Thymus (tissue), 11 donors: Measurements from ENCODE around the gene TBC1D13. TPM values are rescaled to one million over a fixed set of nuclear protein-coding genes. Genes with fewer than 3 reads are reported as not detected.
"Not testable (repeated sequence)": the region's sequence is repeated elsewhere in the genome, so short reads cannot be mapped to it uniquely, and the experiment has no call there.

Experiments
- DNase-seq, 9 donors: peaks; one replicate each; pipeline ENCODE4 v3.0.0-alpha.2; 2013; ENCODE audit warnings: low spot score in 9 of 9, low read depth in 6 of 9, missing footprints in 1 of 9
- H3K27ac ChIP-seq, 2 donors: one replicate each; pipeline ENCODE4 v1.5.1; 2013; ENCODE audit warnings: control low read depth in 1 of 2, low read depth in 1 of 2, low read length in 1 of 2, mild to moderate bottlenecking in 1 of 2, moderate library complexity in 1 of 2
- H3K27me3 ChIP-seq, 2 donors: one replicate each; pipeline ENCODE4 v1.5.1; 2013; ENCODE audit warnings: low read length in 1 of 2; ENCODE audit not compliant: control insufficient read depth in 2 of 2, insufficient read depth in 1 of 2
- H3K36me3 ChIP-seq, 2 donors: one replicate each; pipeline ENCODE4 v1.5.1; 2013; ENCODE audit warnings: low read length in 1 of 2, mild to moderate bottlenecking in 1 of 2, moderate library complexity in 1 of 2; ENCODE audit not compliant: control insufficient read depth in 2 of 2, insufficient read depth in 2 of 2
- H3K4me1 ChIP-seq, 2 donors: one replicate each; pipeline ENCODE4 v1.5.1; 2013; ENCODE audit warnings: low read length in 2 of 2; ENCODE audit not compliant: control insufficient read depth in 2 of 2, insufficient read depth in 2 of 2
- H3K4me3 ChIP-seq, 2 donors: one replicate each; pipeline ENCODE4 v1.5.1; 2013; ENCODE audit warnings: low read length in 2 of 2, control low read depth in 1 of 2, mild to moderate bottlenecking in 1 of 2
- H3K9me3 ChIP-seq, 2 donors: one replicate each; pipeline ENCODE4 v1.5.1; 2013; ENCODE audit warnings: low read length in 1 of 2, mild to moderate bottlenecking in 1 of 2; ENCODE audit not compliant: control insufficient read depth in 2 of 2, insufficient read depth in 1 of 2
- WGBS: extraction: QIAGEN DNeasy Blood & Tissue Kit; methylation state at CpG from one replicate; pipeline ENCODE4 v1.1.7; 2013; 5-methylcytosine and 5-hydroxymethylcytosine counted together
- polyA plus RNA-seq: library from polyadenylated mRNA; stranded (reverse); fragments of 200-250 nt; gene quantifications from one replicate; pipeline ENCODE4 v1.2.3, GENCODE V29; 2013
- total RNA-seq: library from RNA; stranded (reverse); fragments of 120-200 nt; gene quantifications from one replicate; pipeline ENCODE4 v1.2.4, GENCODE V29; 2013
- donor health status: healthy.

Gene TBC1D13
- total and polyA plus RNA-seq, 2 donors, result 5.0 to 19.4 TPM

GRCh38 chr9:128792978-128793686 lies 6.1 kb downstream of the TBC1D13 start:
- no peaks in the 10 kb centered on the region for H3K9me3 ChIP-seq
- no peak for DNase-seq
- WGBS, result 98% methylated on average over 8 of the region's 8 CpGs
- no peak overlapping the region for H3K4me3 ChIP-seq
- peaks cover 2 to 5% of the 10 kb centered on the region in 2 donors for H3K4me1 ChIP-seq
- peaks cover 61 to 62% of the 10 kb centered on the region in 2 donors for H3K36me3 ChIP-seq
- no peak overlapping the region for H3K27ac ChIP-seq
- H3K27me3 ChIP-seq, result no peaks in the 10 kb centered on the region

DNA sequence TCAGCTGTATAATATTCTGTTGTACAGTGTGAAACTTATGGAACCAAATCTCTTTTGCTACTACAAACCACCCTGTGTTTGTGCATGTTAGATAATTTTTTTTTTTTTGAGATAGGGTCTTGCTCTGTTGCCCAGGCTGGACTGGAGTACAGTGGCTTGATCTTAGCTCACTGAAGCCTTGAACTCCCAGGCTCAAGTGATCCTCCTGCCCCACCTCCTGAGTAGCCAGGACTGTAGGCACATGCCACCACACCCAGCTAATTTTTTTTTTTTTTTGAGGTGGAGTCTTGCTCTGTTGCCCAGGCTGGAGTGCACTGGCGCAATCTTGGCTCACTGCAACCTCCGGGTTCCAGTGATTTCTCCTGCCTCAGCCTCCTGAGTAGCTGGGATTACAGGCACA lies 7.9 kb downstream of the TBC1D13 start:
- H3K36me3 ChIP-seq, result peaks cover 73 to 78% of the 10 kb centered on the region in 2 donors
- not testable (repeated sequence) for H3K9me3 ChIP-seq, H3K4me1 ChIP-seq, H3K4me3 ChIP-seq, DNase-seq, H3K27ac ChIP-seq, H3K27me3 ChIP-seq
- WGBS, result 47% methylated on average over 2 of the region's 2 CpGs

GRCh38 chr9:128798896-128799295 lies 11.8 kb downstream of the TBC1D13 start:
- 96% methylated on average over 8 of the region's 8 CpGs for WGBS
- H3K27ac ChIP-seq, result no peak overlapping the region
- H3K4me3 ChIP-seq, result no peak overlapping the region
- no peaks in the 10 kb centered on the region for H3K27me3 ChIP-seq
- H3K9me3 ChIP-seq, result no peaks in the 10 kb centered on the region
- DNase-seq, result no peak
- no peaks in the 10 kb centered on the region for H3K4me1 ChIP-seq
- H3K36me3 ChIP-seq, result peaks cover 68 to 69% of the 10 kb centered on the region in 2 donors

DNA sequence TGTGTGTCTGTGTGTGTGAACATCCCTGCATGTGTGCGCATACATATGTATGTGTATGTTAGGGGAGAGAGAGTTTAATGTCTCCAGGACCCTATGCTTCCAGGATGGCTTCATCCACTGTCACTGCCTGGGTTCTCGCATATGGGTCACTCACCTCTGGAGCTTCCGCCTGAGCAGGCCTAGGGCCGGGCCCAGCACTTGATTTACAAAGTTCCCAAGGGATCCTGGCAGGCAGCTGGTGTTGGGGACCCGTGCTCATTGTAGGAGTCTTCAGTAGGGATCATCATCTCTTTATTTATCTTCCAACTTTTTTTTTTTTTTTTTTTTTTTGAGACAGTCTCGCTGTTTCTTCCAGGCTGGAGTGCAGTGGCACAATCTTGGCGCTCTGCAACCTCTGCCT lies 13.0 kb downstream of the TBC1D13 start:
- 99% methylated on average over 7 of the region's 7 CpGs for WGBS
- Histone ChIP-seq H3K4me3 (no peak overlapping the region), H3K36me3 (peaks cover 67 to 68% of the 10 kb centered on the region in 2 donors), H3K27ac (no peak overlapping the region), H3K4me1 (no peaks in the 10 kb centered on the region), H3K9me3 (no peaks in the 10 kb centered on the region), H3K27me3 (no peaks in the 10 kb centered on the region)
- DNase-seq, result no peak

- H3K36me3 ChIP-seq, result peaks cover 75 to 80% of the 10 kb centered on the region in 2 donors
These were observed 15.4 kb downstream of the TBC1D13 start for GRCh38 chr9:128802482-128802881.

GRCh38 chr9:128805661-128806060 lies 18.6 kb downstream of the TBC1D13 start:
- 95% methylated on average over 14 of the region's 14 CpGs for WGBS
- Histone ChIP-seq H3K9me3 (no peaks in the 10 kb centered on the region), H3K27ac (no peak overlapping the region), H3K4me3 (no peak overlapping the region), H3K27me3 (no peaks in the 10 kb centered on the region), H3K4me1 (no peaks in the 10 kb centered on the region), H3K36me3 (peaks cover 63 to 71% of the 10 kb centered on the region in 2 donors)
- no peak for DNase-seq

More at GRCh38 chr9:128802482-128802881, 15.4 kb downstream of the TBC1D13 start:
- WGBS, result 98% methylated on average over 4 of the region's 4 CpGs
- no peak for DNase-seq
- no peaks in the 10 kb centered on the region for H3K4me1 ChIP-seq
- H3K27me3 ChIP-seq, result no peaks in the 10 kb centered on the region
- no peak overlapping the region for H3K4me3 ChIP-seq
- no peaks in the 10 kb centered on the region for H3K9me3 ChIP-seq
- no peak overlapping the region for H3K27ac ChIP-seq

GRCh38 chr9:128807827-128808226 lies 20.8 kb downstream of the TBC1D13 start:
- no peaks in the 10 kb centered on the region for H3K27me3 ChIP-seq
- peaks cover 52 to 56% of the 10 kb centered on the region in 2 donors for H3K36me3 ChIP-seq
- no peak for DNase-seq
- H3K4me1 ChIP-seq, result no peaks in the 10 kb centered on the region
- H3K4me3 ChIP-seq, result no peak overlapping the region
- H3K27ac ChIP-seq, result no peak overlapping the region
- WGBS, result 87% methylated on average over 14 of the region's 14 CpGs
- no peaks in the 10 kb centered on the region for H3K9me3 ChIP-seq

DNA sequence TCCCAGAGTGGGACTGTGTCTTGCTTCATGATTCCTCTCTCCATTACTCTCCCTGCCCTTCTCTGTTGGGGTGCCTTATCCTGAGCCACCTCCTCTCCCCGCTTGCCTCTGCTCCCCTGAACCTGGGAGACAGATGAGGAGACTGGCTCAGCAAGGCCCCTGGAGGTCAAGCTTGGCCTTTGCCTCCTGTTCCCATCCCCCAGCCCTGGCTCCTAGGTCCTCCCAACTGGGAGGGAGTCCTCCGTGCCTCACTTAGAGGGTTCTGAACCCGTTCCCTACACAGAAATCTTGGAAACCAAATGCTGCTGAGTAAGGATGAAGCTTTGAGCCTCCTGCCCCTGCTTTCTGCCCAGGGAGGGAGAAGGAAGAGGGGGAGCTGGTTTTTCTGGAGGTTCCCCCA lies 21.5 kb downstream of the TBC1D13 start:
- H3K36me3 ChIP-seq, result peaks cover 45 to 49% of the 10 kb centered on the region in 2 donors
- no peaks in the 10 kb centered on the region for H3K4me1 ChIP-seq
- no peaks in the 10 kb centered on the region for H3K9me3 ChIP-seq
- DNase-seq, result no peak
- no peaks in the 10 kb centered on the region for H3K27me3 ChIP-seq
- H3K27ac ChIP-seq, result no peak overlapping the region
- H3K4me3 ChIP-seq, result no peak overlapping the region
- WGBS, result over 99% methylated on average over 3 of the region's 3 CpGs

GRCh38 chr9:128809036-128809599 lies 22.1 kb downstream of the TBC1D13 start:
- Histone ChIP-seq H3K27ac (no peak overlapping the region), H3K36me3 (peaks cover 39 to 43% of the 10 kb centered on the region in 2 donors), H3K27me3 (no peaks in the 10 kb centered on the region), H3K4me3 (no peak overlapping the region), H3K9me3 (no peaks in the 10 kb centered on the region), H3K4me1 (no peaks in the 10 kb centered on the region)
- 99% methylated on average over 12 of the region's 12 CpGs for WGBS
- DNase-seq, result no peak
